GM23338 (cell line): Measurements from ENCODE around the gene APOB. TPM values are rescaled to one million over a fixed set of nuclear protein-coding genes. Genes with fewer than 3 reads are reported as not detected.
"Not testable (repeated sequence)": the region's sequence is repeated elsewhere in the genome, so short reads cannot be mapped to it uniquely, and the experiment has no call there.

ENCODE experiments used
- ATAC-seq: fragments of 200-7000 bp; cut with Tn5 transposase; 3 replicates; pipeline ENCODE4 v1.9.1; 2020
- DNase-seq: peaks from one replicate; pipeline ENCODE4 v3.0.0-alpha.2; 2015; ENCODE audit warnings: low spot score
- H2AFZ ChIP-seq: fragments of 200-600 bp; sonication (generic); 2 replicates; pipeline ENCODE4 v1.8.0; 2016; ENCODE audit warnings: antibody characterized with exemption, mild to moderate bottlenecking, moderate library complexity
- H3F3A ChIP-seq: fragments of 200-600 bp; sonication (generic); replicated peaks from 2 replicates; pipeline ENCODE4 v1.8.0; 2017; ENCODE audit warnings: antibody characterized with exemption, mixed run types, low read depth
- H3K27ac ChIP-seq: fragments of 200-600 bp; sonication (generic); 2 replicates; pipeline ENCODE4 v1.6.1; 2016; ENCODE audit warnings: low read depth
- H3K27me3 ChIP-seq: fragments of 200-600 bp; sonication (generic); 2 replicates; pipeline ENCODE4 v1.8.0; 2016; ENCODE audit warnings: mild to moderate bottlenecking, mixed run types, moderate library complexity; ENCODE audit not compliant: insufficient read depth
- H3K36me3 ChIP-seq: fragments of 200-600 bp; sonication (generic); 2 replicates; pipeline ENCODE4 v1.8.0; 2016; ENCODE audit warnings: mild to moderate bottlenecking; ENCODE audit not compliant: insufficient read depth
- H3K4me1 ChIP-seq: fragments of 200-600 bp; sonication (generic); 2 replicates; pipeline ENCODE4 v1.8.0; 2016; ENCODE audit warnings: mild to moderate bottlenecking, moderate library complexity; ENCODE audit not compliant: insufficient read depth
- H3K4me2 ChIP-seq: fragments of 200-600 bp; sonication (generic); 2 replicates; pipeline ENCODE4 v1.7.1; 2017; ENCODE audit warnings: mixed run types
- H3K4me3 ChIP-seq: fragments of 200-600 bp; sonication (generic); 2 replicates; pipeline ENCODE4 v1.6.1; 2016; ENCODE audit warnings: mixed run types
- H3K79me2 ChIP-seq: fragments of 200-600 bp; sonication (generic); replicated peaks from 2 replicates; pipeline ENCODE4 v1.8.0; 2017; ENCODE audit warnings: mild to moderate bottlenecking; ENCODE audit not compliant: insufficient read depth
- H3K9me2 ChIP-seq: fragments of 200-600 bp; sonication (generic); 2 replicates; pipeline ENCODE4 v1.8.0; 2017; ENCODE audit not compliant: insufficient read depth
- H4K20me1 ChIP-seq: fragments of 200-600 bp; sonication (generic); replicated peaks from 2 replicates; pipeline ENCODE4 v1.8.0; 2017; ENCODE audit warnings: mild to moderate bottlenecking; ENCODE audit not compliant: insufficient read depth
- H3K27ac Mint-ChIP-seq: 2 replicates; pipeline ENCODE4 v1.8.0; 2020; ENCODE audit warnings: inconsistent platforms, mild to moderate bottlenecking, moderate library complexity, mixed read lengths
- H3K27me3 Mint-ChIP-seq: 3 replicates; pipeline ENCODE4 v1.8.0; 2022; ENCODE audit warnings: low read depth, mild to moderate bottlenecking, moderate library complexity, mixed read lengths, inconsistent platforms; ENCODE audit not compliant: insufficient read depth, poor library complexity
- H3K36me3 Mint-ChIP-seq: 3 replicates; pipeline ENCODE4 v1.8.0; 2021; ENCODE audit warnings: low read depth, mild to moderate bottlenecking, inconsistent platforms, moderate library complexity, mixed read lengths
- H3K4me1 Mint-ChIP-seq: 3 replicates; pipeline ENCODE4 v1.8.0; 2020; ENCODE audit warnings: mild to moderate bottlenecking, inconsistent platforms, mixed read lengths
- H3K4me3 Mint-ChIP-seq: 3 replicates; pipeline ENCODE4 v1.8.0; 2021; ENCODE audit warnings: moderate library complexity, mild to moderate bottlenecking, inconsistent platforms, mixed read lengths
- H3K9me3 Mint-ChIP-seq: 3 replicates; pipeline ENCODE4 v1.8.0; 2020; ENCODE audit warnings: moderate library complexity, mild to moderate bottlenecking, inconsistent platforms, mixed read lengths
- CREB1 ChIP-seq: fragments of 250-450 bp; sonication (Bioruptor Pico); IDR thresholded peaks from 2 replicates; pipeline ENCODE4 v1.5.0; 2020; ENCODE audit warnings: low read depth, mild to moderate bottlenecking, moderate library complexity
- CTCF ChIP-seq, 2 experiments: fragments of 200-600 bp in 1 of 2; sonication (generic) in 1 of 2; conservative IDR thresholded peaks; 2 replicates each; pipeline versions ENCODE4 v1.5.1 to v1.6.1; 2016 to 2017; ENCODE audit warnings: antibody characterized with exemption in 2 of 2, low read depth in 2 of 2, mild to moderate bottlenecking in 2 of 2, moderate library complexity in 1 of 2
- EZH2 ChIP-seq: fragments of 200-600 bp; sonication (generic); IDR thresholded peaks from one replicate; pipeline ENCODE4 v1.8.0; 2017; ENCODE audit warnings: antibody characterized with exemption, mild to moderate bottlenecking, low read depth; ENCODE audit not compliant: unreplicated experiment
- JUNB ChIP-seq: IDR thresholded peaks from one replicate; pipeline ENCODE4 v1.6.1; 2016; ENCODE audit warnings: antibody characterized with exemption; ENCODE audit not compliant: unreplicated experiment
- POLR2AphosphoS5 ChIP-seq: IDR thresholded peaks from 2 replicates; pipeline ENCODE4 v1.6.1; 2016; ENCODE audit warnings: antibody characterized with exemption, low read depth
- REST ChIP-seq: IDR thresholded peaks from one replicate; pipeline ENCODE4 v1.6.1; 2018; ENCODE audit warnings: antibody characterized with exemption; ENCODE audit not compliant: unreplicated experiment
- STAT1 ChIP-seq: IDR thresholded peaks from one replicate; pipeline ENCODE4 v1.6.1; 2016; ENCODE audit warnings: antibody characterized with exemption; ENCODE audit not compliant: unreplicated experiment
- ZNF114 ChIP-seq: fragments of 250-450 bp; sonication (Bioruptor Pico); IDR thresholded peaks from 2 replicates; pipeline ENCODE4 v1.5.0; 2020; ENCODE audit warnings: mild to moderate bottlenecking, moderate library complexity
- ZNF462 ChIP-seq: fragments of 250-450 bp; sonication (Bioruptor Pico); IDR thresholded peaks from 2 replicates; pipeline ENCODE4 v1.5.0; 2020; ENCODE audit warnings: mild to moderate bottlenecking, moderate library complexity
- polyA plus RNA-seq: library from polyadenylated mRNA; unstranded; fragments of >200 nt; fragmentation: Nextera tagmentation; extraction: Ambion mirVana; gene quantifications from 2 replicates; pipeline ENCODE4 v1.2.1, GENCODE V29; 2016
- total RNA-seq: library from RNA; depleted of rRNA; stranded (reverse); fragments of >200 nt; shearing (Covaris generic); gene quantifications from 2 replicates; pipeline ENCODE4 v1.2.3, GENCODE V29; 2014

The APOB gene
- total and polyA plus RNA-seq, 2 experiments from 2014 or later, result 0.08 to 0.56 TPM

GRCh38 chr2:21028951-21029350 is 14.9 kb downstream of the APOB start:
- H3K79me2 ChIP-seq, H3K9me2 ChIP-seq, H3K36me3 ChIP-seq, H3F3A ChIP-seq, H3K4me1 ChIP-seq, H3K36me3 Mint-ChIP-seq, H3K27ac ChIP-seq, H3K9me3 Mint-ChIP-seq, H3K4me3 ChIP-seq, H3K27me3 ChIP-seq, DNase-seq, H4K20me1 ChIP-seq, ATAC-seq, H3K27ac Mint-ChIP-seq, H3K4me2 ChIP-seq, H2AFZ ChIP-seq, H3K27me3 Mint-ChIP-seq, H3K4me3 Mint-ChIP-seq, H3K4me1 Mint-ChIP-seq: not testable (repeated sequence)

DNA sequence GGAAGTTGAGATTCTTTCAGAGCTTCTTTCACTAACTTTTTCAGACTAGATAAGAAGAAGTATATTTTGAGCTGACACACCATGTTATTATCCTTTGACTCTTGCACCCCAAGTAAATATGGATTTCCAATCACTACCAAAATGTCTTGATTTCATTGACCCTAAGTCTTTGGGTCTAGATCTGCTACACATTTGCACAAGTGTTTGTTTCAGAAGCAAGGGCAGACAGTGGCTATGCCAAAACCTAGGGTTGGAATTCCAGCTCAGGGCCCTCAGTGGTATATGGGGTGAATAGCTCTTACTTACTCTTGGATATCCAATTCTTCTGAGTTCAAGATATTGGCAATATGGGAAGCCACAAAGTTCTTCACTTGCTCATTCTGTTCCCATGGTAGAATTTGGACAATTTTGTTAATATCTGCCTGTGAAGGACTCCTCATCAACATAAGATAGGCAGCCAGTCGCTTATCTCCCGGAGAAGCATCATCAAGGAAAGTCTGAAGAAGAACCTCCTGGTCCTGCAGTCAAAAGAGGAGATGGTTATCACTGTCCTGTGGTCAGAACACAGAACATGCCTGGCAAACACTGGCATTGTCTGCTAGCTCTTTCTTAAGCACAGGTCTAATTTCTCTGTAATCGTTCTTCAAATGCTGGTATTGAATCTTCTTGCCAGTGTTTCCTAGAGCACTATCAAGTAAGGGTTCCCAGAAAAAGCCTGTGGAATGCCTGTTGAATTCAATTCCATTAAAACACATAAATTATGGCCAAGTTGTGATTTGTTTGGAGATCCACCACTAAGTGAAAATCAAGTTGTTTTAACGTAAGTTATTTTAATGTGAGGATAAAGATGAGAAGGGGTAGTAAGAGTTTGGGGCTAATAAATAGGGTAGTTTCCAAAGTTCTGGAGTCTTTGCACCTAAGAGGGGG is 15.6 kb downstream of the APOB start:
- H3K4me1 Mint-ChIP-seq, result no peaks in the 10 kb centered on the region
- TF ChIP-seq CREB1 (CRISPR knock-in tag) (no peak), STAT1 (no peak), EZH2 (no peak), JUNB (no peak), REST (no peak), POLR2AphosphoS5 (no peak), ZNF114 (CRISPR knock-in tag) (no peak), ZNF462 (CRISPR knock-in tag) (no peak), CTCF (conservative IDR thresholded peaks at IDR 0.05; ENCODE audit: low read depth in 2 of 2) (no peak)

More for the DNA sequence above, 15.6 kb downstream of the APOB start:
- Mint-ChIP-seq H3K9me3 (no peaks in the 10 kb centered on the region), H3K36me3 (no peaks in the 10 kb centered on the region), H3K4me3 (no peak overlapping the region), H3K27me3 (peaks cover 2% of the 10 kb centered on the region), H3K27ac (no peak overlapping the region)
- no peaks in the 10 kb centered on the region for H3K27me3 ChIP-seq
- no peaks in the 10 kb centered on the region for H3F3A ChIP-seq
- H3K27ac ChIP-seq, result no peak overlapping the region
- H4K20me1 ChIP-seq, result no peaks in the 10 kb centered on the region
- H3K36me3 ChIP-seq, result no peaks in the 10 kb centered on the region
- no peak overlapping the region for H2AFZ ChIP-seq
- no peak for DNase-seq
- H3K9me2 ChIP-seq, result no peaks in the 10 kb centered on the region
- H3K4me3 ChIP-seq, result no peak overlapping the region
- H3K4me2 ChIP-seq, result no peak overlapping the region
- H3K79me2 ChIP-seq, result no peaks in the 10 kb centered on the region
- no peaks in the 10 kb centered on the region for H3K4me1 ChIP-seq
- no peak for ATAC-seq
